H9 (cell line): ENCODE results near the gene IL5RA. TPM values are rescaled to one million over a fixed set of nuclear protein-coding genes. Genes with fewer than 3 reads are reported as not detected.

ENCODE experiments used
- DNase-seq: peaks from one replicate; pipeline ENCODE4 v3.0.0-alpha.2; 2017
- H2AFZ ChIP-seq: one replicate; pipeline ENCODE4 v1.6.1; 2013; ENCODE audit warnings: mild to moderate bottlenecking, low read length, control low read depth, moderate library complexity
- H2AK5ac ChIP-seq: 2 replicates; pipeline ENCODE4 v1.6.1; 2013; ENCODE audit warnings: low read length, control low read depth, mixed read lengths; ENCODE audit not compliant: insufficient read length
- H2BK120ac ChIP-seq: one replicate; pipeline ENCODE4 v1.6.1; 2013; ENCODE audit warnings: low read depth, mild to moderate bottlenecking, low read length, control low read depth, inconsistent platforms; ENCODE audit not compliant: poor library complexity, severe bottlenecking
- H2BK12ac ChIP-seq: 2 replicates; pipeline ENCODE4 v1.6.1; 2013; ENCODE audit warnings: low read length, control low read depth, mixed read lengths, low read depth; ENCODE audit not compliant: insufficient read length
- H2BK15ac ChIP-seq: 2 replicates; pipeline ENCODE4 v1.6.1; 2013; ENCODE audit warnings: low read depth, low read length, control low read depth
- H2BK20ac ChIP-seq: one replicate; pipeline ENCODE4 v1.6.1; 2013; ENCODE audit warnings: low read depth, mild to moderate bottlenecking, low read length, control low read depth, inconsistent platforms; ENCODE audit not compliant: poor library complexity, severe bottlenecking
- H2BK5ac ChIP-seq: 2 replicates; pipeline ENCODE4 v1.6.1; 2013; ENCODE audit warnings: low read length, control low read depth, mixed read lengths; ENCODE audit not compliant: insufficient read length
- H3K14ac ChIP-seq: 2 replicates; pipeline ENCODE4 v1.6.1; 2013; ENCODE audit warnings: low read length, control low read depth; ENCODE audit not compliant: insufficient read depth
- H3K18ac ChIP-seq: 2 replicates; pipeline ENCODE4 v1.6.1; 2013; ENCODE audit warnings: low read depth, mild to moderate bottlenecking, mixed read lengths, low read length, control low read depth; ENCODE audit not compliant: insufficient read length
- H3K23ac ChIP-seq: 2 replicates; pipeline ENCODE4 v1.6.1; 2013; ENCODE audit warnings: low read length, control low read depth, mixed read lengths, low read depth; ENCODE audit not compliant: insufficient read length
- H3K23me2 ChIP-seq: 2 replicates; pipeline ENCODE4 v1.6.1; 2013; ENCODE audit warnings: low read depth, mild to moderate bottlenecking, mixed read lengths, low read length, control low read depth; ENCODE audit not compliant: insufficient read length, poor library complexity, severe bottlenecking
- H3K27ac ChIP-seq: 2 replicates; pipeline ENCODE4 v1.5.1; 2013; ENCODE audit warnings: low read length, control low read depth, mixed read lengths, low read depth; ENCODE audit not compliant: insufficient read length
- H3K27me3 ChIP-seq: 2 replicates; pipeline ENCODE4 v1.6.1; 2013; ENCODE audit warnings: low read length, control low read depth, inconsistent platforms; ENCODE audit not compliant: insufficient read depth
- H3K4ac ChIP-seq: 2 replicates; pipeline ENCODE4 v1.6.1; 2013; ENCODE audit warnings: low read depth, mild to moderate bottlenecking, control low read depth, inconsistent platforms, low read length, moderate library complexity
- H3K4me1 ChIP-seq: 2 replicates; pipeline ENCODE4 v1.6.1; 2013; ENCODE audit warnings: low read length, control low read depth, inconsistent platforms; ENCODE audit not compliant: insufficient read depth
- H3K4me2 ChIP-seq: 2 replicates; pipeline ENCODE4 v1.6.1; 2013; ENCODE audit warnings: low read length, control low read depth, mixed read lengths; ENCODE audit not compliant: insufficient read length, insufficient read depth
- H3K56ac ChIP-seq: 2 replicates; pipeline ENCODE4 v1.6.1; 2013; ENCODE audit warnings: low read depth, mild to moderate bottlenecking, mixed read lengths, low read length, control low read depth; ENCODE audit not compliant: insufficient read length
- H3K79me1 ChIP-seq: 2 replicates; pipeline ENCODE4 v1.6.1; 2013; ENCODE audit warnings: low read depth, mild to moderate bottlenecking, moderate library complexity, low read length, control low read depth, inconsistent platforms; ENCODE audit not compliant: insufficient read depth, poor library complexity, severe bottlenecking
- H3K79me2 ChIP-seq: 2 replicates; pipeline ENCODE4 v1.6.1; 2013; ENCODE audit warnings: low read length, control low read depth, inconsistent platforms; ENCODE audit not compliant: insufficient read depth
- H3K9ac ChIP-seq: 2 replicates; pipeline ENCODE4 v1.6.1; 2013; ENCODE audit warnings: low read length, control low read depth, mixed read lengths; ENCODE audit not compliant: insufficient read length; ENCODE audit errors: extremely low read depth
- H3K9me3 ChIP-seq: one replicate; pipeline ENCODE4 v1.6.1; 2013; ENCODE audit warnings: low read depth, low read length, inconsistent platforms; ENCODE audit not compliant: control insufficient read depth
- H3T11ph ChIP-seq: one replicate; pipeline ENCODE4 v1.6.1; 2013; ENCODE audit warnings: mild to moderate bottlenecking, low read length, control low read depth, inconsistent platforms
- H4K20me1 ChIP-seq: one replicate; pipeline ENCODE4 v1.6.1; 2013; ENCODE audit not compliant: control insufficient read depth, insufficient read length, insufficient read depth
- H4K5ac ChIP-seq: 2 replicates; pipeline ENCODE4 v1.6.1; 2013; ENCODE audit warnings: low read depth, mild to moderate bottlenecking, mixed read lengths, low read length, control low read depth; ENCODE audit not compliant: insufficient read length
- H4K8ac ChIP-seq: replicated peaks from 2 replicates; pipeline ENCODE4 v1.6.1; 2013; ENCODE audit warnings: low read length, control low read depth, mixed read lengths, low read depth; ENCODE audit not compliant: insufficient read length
- H4K91ac ChIP-seq: 2 replicates; pipeline ENCODE4 v1.6.1; 2013; ENCODE audit warnings: low read depth, mild to moderate bottlenecking, moderate library complexity, mixed read lengths, low read length, control low read depth; ENCODE audit not compliant: insufficient read length
- H3K27ac Mint-ChIP-seq, 3 experiments: 2 replicates in 2 of 3; 3 replicates in 1 of 3; pipeline ENCODE4 v1.8.0; 2020 to 2021; ENCODE audit warnings: mixed read lengths in 3 of 3, mild to moderate bottlenecking in 1 of 3, moderate library complexity in 1 of 3
- H3K27me3 Mint-ChIP-seq: 2 replicates; pipeline ENCODE4 v1.8.0; 2021; ENCODE audit warnings: low read depth, mild to moderate bottlenecking, moderate library complexity, mixed read lengths
- H3K36me3 Mint-ChIP-seq, 3 experiments: 2 replicates in 2 of 3; 3 replicates in 1 of 3; pipeline ENCODE4 v1.8.0; 2020 to 2021; ENCODE audit warnings: low read depth in 3 of 3, mixed read lengths in 3 of 3; ENCODE audit not compliant: insufficient read depth in 1 of 3
- H3K4me1 Mint-ChIP-seq, 2 experiments: 2 replicates each; pipeline ENCODE4 v1.8.0; 2020; ENCODE audit warnings: mixed read lengths in 2 of 2
- H3K4me3 Mint-ChIP-seq, 2 experiments: 2 replicates in 1 of 2; 3 replicates in 1 of 2; pipeline ENCODE4 v1.8.0; 2020 to 2021; ENCODE audit warnings: mild to moderate bottlenecking in 2 of 2, mixed read lengths in 2 of 2, moderate library complexity in 1 of 2
- H3K9me3 Mint-ChIP-seq, 2 experiments: 2 replicates in 1 of 2; 3 replicates in 1 of 2; pipeline ENCODE4 v1.8.0; 2020; ENCODE audit warnings: mild to moderate bottlenecking in 2 of 2, mixed read lengths in 2 of 2, moderate library complexity in 1 of 2
- WGBS: extraction: QIAGEN DNeasy Blood & Tissue Kit; methylation state at CpG from one replicate; pipeline ENCODE4 v1.1.7; 2013; ENCODE audit warnings: missing lambda C conversion rate, low lambda C conversion rate, mixed read lengths; ENCODE audit not compliant: insufficient read length; ENCODE audit errors: extremely low coverage; 5-methylcytosine and 5-hydroxymethylcytosine counted together
- total RNA-seq: library from RNA; stranded (reverse); gene quantifications from 2 replicates; pipeline ENCODE4 v1.2.1, GENCODE V29; 2021
- TF ChIP-seq, protein P1 (sequence below): fragments of 200-600 bp; sonication (generic); conservative IDR thresholded peaks from 3 replicates; pipeline ENCODE4 v1.8.0; 2021; ENCODE audit warnings: antibody characterized with exemption, mild to moderate bottlenecking

IL5RA gene
- total RNA-seq, 1 experiment from 2014 or later = not detected

DNA sequence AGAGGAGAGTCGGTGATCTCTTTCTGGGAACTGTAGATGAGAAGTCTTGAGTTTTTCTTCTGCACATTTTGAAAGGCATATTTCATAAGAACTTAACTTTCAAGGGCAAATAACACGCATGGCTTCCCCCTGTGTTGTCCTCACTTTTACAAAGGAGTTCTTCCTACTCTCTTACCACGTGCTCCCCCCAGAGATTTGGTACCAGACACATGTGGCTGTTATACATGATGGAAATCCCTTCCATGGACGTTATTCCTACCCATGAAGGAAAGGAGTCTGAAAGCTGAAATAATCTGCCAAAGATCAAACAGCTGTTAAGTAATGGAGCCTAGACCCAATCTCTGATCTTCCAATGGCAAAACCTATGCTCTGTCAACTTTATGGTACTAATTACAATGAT lies 4.4 kb downstream of the IL5RA start:
- Histone ChIP-seq H3K4me1 (no peaks in the 10 kb centered on the region; the same call in 1 of the 2 replicates), H3K56ac (no peak overlapping the region), H2BK120ac (no peak overlapping the region), H2BK20ac (no peak overlapping the region), H2BK5ac (no peak overlapping the region), H3K4ac (no peak overlapping the region), H4K8ac (no peak overlapping the region), H2AFZ (no peak overlapping the region), H4K91ac (no peak overlapping the region), H3K9ac (no peak overlapping the region), H3K27me3 (no peaks in the 10 kb centered on the region), H2BK15ac (no peak overlapping the region), H3K23me2 (no peaks in the 10 kb centered on the region), H3K18ac (no peak overlapping the region), H3K4me2 (no peak overlapping the region), H3K14ac (no peak overlapping the region), H3K79me1 (no peaks in the 10 kb centered on the region), H3K9me3 (no peaks in the 10 kb centered on the region), H2AK5ac (no peak overlapping the region), H4K20me1 (no peaks in the 10 kb centered on the region), H3K27ac (no peak overlapping the region), H4K5ac (no peak overlapping the region), H3K23ac (no peak overlapping the region), H2BK12ac (no peak overlapping the region), H3T11ph (no peak overlapping the region), H3K79me2 (no peaks in the 10 kb centered on the region)
- Mint-ChIP-seq H3K36me3 (no peaks in the 10 kb centered on the region), H3K4me1 (peaks cover 19 to 21% of the 10 kb centered on the region in 2 experiments), H3K27me3 (no peaks in the 10 kb centered on the region), H3K9me3 (no peaks in the 10 kb centered on the region), H3K4me3 (no peak overlapping the region), H3K27ac (0 out of 7 replicates have a peak overlapping the region, but pooled peaks of 1 of the 3 experiments have one; percentile 5)
- TF ChIP-seq, protein P1, sequence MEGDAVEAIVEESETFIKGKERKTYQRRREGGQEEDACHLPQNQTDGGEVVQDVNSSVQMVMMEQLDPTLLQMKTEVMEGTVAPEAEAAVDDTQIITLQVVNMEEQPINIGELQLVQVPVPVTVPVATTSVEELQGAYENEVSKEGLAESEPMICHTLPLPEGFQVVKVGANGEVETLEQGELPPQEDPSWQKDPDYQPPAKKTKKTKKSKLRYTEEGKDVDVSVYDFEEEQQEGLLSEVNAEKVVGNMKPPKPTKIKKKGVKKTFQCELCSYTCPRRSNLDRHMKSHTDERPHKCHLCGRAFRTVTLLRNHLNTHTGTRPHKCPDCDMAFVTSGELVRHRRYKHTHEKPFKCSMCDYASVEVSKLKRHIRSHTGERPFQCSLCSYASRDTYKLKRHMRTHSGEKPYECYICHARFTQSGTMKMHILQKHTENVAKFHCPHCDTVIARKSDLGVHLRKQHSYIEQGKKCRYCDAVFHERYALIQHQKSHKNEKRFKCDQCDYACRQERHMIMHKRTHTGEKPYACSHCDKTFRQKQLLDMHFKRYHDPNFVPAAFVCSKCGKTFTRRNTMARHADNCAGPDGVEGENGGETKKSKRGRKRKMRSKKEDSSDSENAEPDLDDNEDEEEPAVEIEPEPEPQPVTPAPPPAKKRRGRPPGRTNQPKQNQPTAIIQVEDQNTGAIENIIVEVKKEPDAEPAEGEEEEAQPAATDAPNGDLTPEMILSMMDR = no peak
- WGBS = no CpG with 5 or more reads among the region's 4 CpGs
- no peak for DNase-seq
